Peyer's patch (tissue), 4 donors: ENCODE results near the gene IGFBP5.

Experiments used
- CTCF ChIP-seq, 6 experiments: fragments of 450-650 bp in 4 of 6; fragments of 200-600 bp in 2 of 6; sonication (generic) in 1 of 6; IDR thresholded peaks; one replicate each; pipeline ENCODE4 v1.5.1; 2017 to 2019; ENCODE audit warnings: antibody characterized with exemption in 6 of 6, mild to moderate bottlenecking in 3 of 6, moderate library complexity in 1 of 6
- POLR2A ChIP-seq, 2 donors: fragments of 450-650 bp; IDR thresholded peaks; one replicate each; pipeline ENCODE4 v1.5.1; 2017; ENCODE audit warnings: antibody characterized with exemption in 2 of 2, mild to moderate bottlenecking in 2 of 2, moderate library complexity in 2 of 2

- no peak for TF ChIP-seq CTCF (IDR thresholded peaks at IDR 0.05)
- no peak for TF ChIP-seq POLR2A (IDR thresholded peaks at IDR 0.05)
These were observed 24.3 kb downstream of the IGFBP5 start for GRCh38 chr2:216671081-216671411.
